Subcutaneous adipose tissue (tissue), 4 donors: ENCODE data around the gene PLEKHG4B. TPM values are rescaled to one million over a fixed set of nuclear protein-coding genes. Genes with fewer than 3 reads are reported as not detected.

Experiments
- total RNA-seq, 4 donors: library from RNA; depleted of rRNA; stranded (reverse); fragments of >200 nt; gene quantifications; one replicate each; pipeline ENCODE4 v1.1.0, GENCODE V29; 2016
- TF ChIP-seq, protein P1 (sequence below): fragments of 450-650 bp; IDR thresholded peaks from one replicate; pipeline ENCODE4 v1.5.1; 2016; ENCODE audit warnings: low read depth, mild to moderate bottlenecking, control low read depth, antibody characterized with exemption, moderate library complexity

PLEKHG4B gene
- total RNA-seq, 4 donors from 2014 or later, result under 0.01 TPM; not detected in 3

- TF ChIP-seq, protein P1, sequence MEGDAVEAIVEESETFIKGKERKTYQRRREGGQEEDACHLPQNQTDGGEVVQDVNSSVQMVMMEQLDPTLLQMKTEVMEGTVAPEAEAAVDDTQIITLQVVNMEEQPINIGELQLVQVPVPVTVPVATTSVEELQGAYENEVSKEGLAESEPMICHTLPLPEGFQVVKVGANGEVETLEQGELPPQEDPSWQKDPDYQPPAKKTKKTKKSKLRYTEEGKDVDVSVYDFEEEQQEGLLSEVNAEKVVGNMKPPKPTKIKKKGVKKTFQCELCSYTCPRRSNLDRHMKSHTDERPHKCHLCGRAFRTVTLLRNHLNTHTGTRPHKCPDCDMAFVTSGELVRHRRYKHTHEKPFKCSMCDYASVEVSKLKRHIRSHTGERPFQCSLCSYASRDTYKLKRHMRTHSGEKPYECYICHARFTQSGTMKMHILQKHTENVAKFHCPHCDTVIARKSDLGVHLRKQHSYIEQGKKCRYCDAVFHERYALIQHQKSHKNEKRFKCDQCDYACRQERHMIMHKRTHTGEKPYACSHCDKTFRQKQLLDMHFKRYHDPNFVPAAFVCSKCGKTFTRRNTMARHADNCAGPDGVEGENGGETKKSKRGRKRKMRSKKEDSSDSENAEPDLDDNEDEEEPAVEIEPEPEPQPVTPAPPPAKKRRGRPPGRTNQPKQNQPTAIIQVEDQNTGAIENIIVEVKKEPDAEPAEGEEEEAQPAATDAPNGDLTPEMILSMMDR, result no peak
Observed at GRCh38 chr5:203246-203930, 111.4 kb downstream of the PLEKHG4B start.

DNA sequence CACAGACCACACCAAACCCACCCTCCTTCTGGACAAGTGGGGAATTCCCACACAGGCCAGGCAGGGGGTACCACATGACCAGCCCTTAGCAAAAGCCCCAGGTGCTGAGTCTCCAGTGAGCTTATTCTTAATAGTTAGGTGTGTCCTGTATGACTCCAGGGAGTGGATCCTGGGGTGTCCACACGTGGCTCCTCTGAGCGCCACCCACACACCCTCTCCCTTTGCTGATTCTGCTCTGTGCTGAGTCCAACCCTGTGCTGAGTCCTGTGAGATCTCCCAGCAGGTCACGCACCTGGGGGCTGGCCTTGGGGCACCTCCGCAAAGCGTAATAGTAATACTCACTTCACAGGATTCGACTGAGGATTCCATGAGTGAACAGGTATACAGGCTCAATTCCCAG lies 112.0 kb downstream of the PLEKHG4B start:
- TF ChIP-seq, protein P1, result no peak

- TF ChIP-seq, protein P1, result no peak
Observed at GRCh38 chr5:204462-204861, 112.5 kb downstream of the PLEKHG4B start.

DNA sequence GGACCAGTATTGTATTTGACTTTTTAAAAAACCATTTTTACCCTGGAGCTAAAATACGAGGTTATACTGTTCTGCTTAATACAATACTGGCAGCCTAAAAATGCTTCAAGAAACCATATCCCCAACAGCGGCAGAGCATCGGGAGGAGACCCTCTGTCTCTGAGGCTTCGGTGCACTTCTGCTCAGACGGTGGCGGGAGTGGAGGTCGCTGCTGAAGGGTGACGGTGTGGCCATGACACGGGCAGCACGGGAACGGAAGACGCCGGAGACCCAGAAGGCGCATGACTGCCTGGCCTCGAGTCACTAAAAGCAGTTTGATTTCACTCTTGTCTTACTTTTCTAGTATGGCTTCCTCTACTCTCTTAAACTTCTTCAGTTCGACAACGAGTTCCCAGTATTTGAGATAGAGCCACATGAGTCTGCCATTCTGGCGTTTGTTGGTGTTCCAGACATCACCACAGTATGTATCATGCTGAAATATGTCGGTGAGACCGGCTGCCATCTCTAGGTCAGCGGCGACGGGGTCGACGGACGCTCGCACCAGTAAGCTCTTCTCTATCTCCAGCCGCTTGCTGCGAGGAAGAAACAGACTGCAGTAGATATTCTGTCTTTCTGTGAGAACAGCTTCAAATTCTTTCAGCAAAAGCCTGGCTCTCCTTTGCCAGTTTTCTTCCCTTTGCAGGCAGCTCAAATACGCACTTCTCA lies 113.2 kb downstream of the PLEKHG4B start:
- TF ChIP-seq, protein P1, result no peak

DNA sequence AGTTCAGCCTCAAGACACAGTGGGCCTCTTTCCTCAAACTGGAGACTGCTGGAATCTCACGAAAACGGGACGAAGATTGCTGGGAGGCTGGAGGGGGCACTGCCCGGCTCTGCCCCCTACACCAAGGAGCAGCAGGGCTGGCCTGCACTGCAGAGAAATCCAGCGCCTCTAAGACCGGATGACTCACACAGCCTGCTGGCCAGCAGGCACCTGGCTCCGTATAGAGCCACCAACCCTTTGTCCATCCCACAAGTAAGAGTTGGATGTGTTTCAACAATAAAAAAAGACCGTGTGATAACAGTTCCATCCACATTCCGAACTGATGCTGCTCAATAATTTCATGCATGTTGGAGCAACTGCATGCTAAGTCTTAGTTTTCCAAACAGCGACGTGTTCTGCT lies 114.4 kb downstream of the PLEKHG4B start:
- TF ChIP-seq, protein P1, result no peak

- TF ChIP-seq, protein P1, result no peak
Observed at GRCh38 chr5:206927-207536, 115.1 kb downstream of the PLEKHG4B start.

GRCh38 chr5:207599-207998 lies 115.6 kb downstream of the PLEKHG4B start:
- TF ChIP-seq, protein P1, result no peak
